Nucleus accumbens (tissue), 56 donors: Measurements from ENCODE around the gene ZNF277.
A peak's percentile ranks its signal among the peaks of the same experiment; 100 is the strongest.

Experiments used
- DNase-seq, 56 donors: peaks; one replicate each; lab custom pipeline; 2025; lab: John Stamatoyannopoulos, UW

ZNF277 gene

GRCh38 chr7:112381311-112382091 lies 175.0 kb downstream of the ZNF277 start:
- no peak for DNase-seq

- no peak for DNase-seq
Observed at GRCh38 chr7:112383671-112384417, 177.3 kb downstream of the ZNF277 start.

GRCh38 chr7:112385516-112385915 lies 179.0 kb downstream of the ZNF277 start:
- DNase-seq, result no peak

- DNase-seq, result no peak
Observed at GRCh38 chr7:112386619-112387018, 180.1 kb downstream of the ZNF277 start.

GRCh38 chr7:112390167-112390566 lies 183.7 kb downstream of the ZNF277 start:
- no peak for DNase-seq

- DNase-seq, result peak in 38 of 56 donors; percentile 2 to 82 (median 30)
Observed at GRCh38 chr7:112391079-112391821, 184.8 kb downstream of the ZNF277 start.

- peak in 44 of 56 donors; percentile 3 to 82 (median 38) for DNase-seq
Observed at GRCh38 chr7:112391841-112392286, 185.4 kb downstream of the ZNF277 start.
